Spleen (tissue), 7 donors: ENCODE data around the gene BHLHE23.

Experiments
- POLR2A ChIP-seq, 3 donors: fragments of 450-650 bp; IDR thresholded peaks; one replicate each; pipeline ENCODE4 v1.5.1; 2017; ENCODE audit warnings: antibody characterized with exemption in 3 of 3, mild to moderate bottlenecking in 1 of 3
- POLR2AphosphoS5 ChIP-seq, 3 donors: sonication (generic); formaldehyde crosslinking; IDR thresholded peaks; one replicate each; pipeline ENCODE4 v1.5.1; 2017; ENCODE audit warnings: antibody characterized with exemption in 3 of 3
- TF ChIP-seq, protein P1 (sequence below), 11 experiments: fragments of 200-600 bp in 7 of 11; fragments of 450-650 bp in 4 of 11; sonication (generic) in 4 of 11; IDR thresholded peaks in 8 of 11; conservative IDR thresholded peaks in 3 of 11; 1 replicate in 7 of 11; 2 replicates in 4 of 11; pipeline versions ENCODE4 v1.4.0 to v1.8.0; 2016 to 2021; ENCODE audit warnings: antibody characterized with exemption in 11 of 11, inconsistent platforms in 4 of 11, mild to moderate bottlenecking in 1 of 11
- donor health status: DM: no; HTN: no; CAD: no; lungs with moderate emphysema.
- donor health status: DM: no; HTN: no; CAD: no.
- donor health status: DM: no; HTN: no; CAD: no.

DNA sequence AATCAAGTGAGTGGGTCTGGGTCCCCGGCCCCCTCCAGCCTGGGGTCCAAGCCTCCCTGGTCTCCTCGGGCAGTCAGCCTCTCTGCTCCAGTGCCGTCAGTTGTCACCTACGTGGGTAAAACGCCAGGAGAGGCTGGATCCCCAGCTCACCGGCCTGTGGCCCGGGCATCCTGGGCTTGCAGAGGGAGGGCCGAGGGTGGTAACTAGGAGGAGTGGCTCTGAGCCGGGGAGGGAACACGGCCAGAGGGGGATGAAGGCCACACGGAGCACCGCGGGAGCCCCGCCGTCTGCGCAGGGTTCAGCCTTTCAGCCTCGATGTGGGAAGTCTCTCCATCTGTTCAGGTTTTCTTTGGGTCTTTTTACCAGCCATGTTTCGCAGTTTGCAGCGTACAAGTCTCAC, 29.5 kb upstream of the BHLHE23 start:
- TF ChIP-seq, protein P1, sequence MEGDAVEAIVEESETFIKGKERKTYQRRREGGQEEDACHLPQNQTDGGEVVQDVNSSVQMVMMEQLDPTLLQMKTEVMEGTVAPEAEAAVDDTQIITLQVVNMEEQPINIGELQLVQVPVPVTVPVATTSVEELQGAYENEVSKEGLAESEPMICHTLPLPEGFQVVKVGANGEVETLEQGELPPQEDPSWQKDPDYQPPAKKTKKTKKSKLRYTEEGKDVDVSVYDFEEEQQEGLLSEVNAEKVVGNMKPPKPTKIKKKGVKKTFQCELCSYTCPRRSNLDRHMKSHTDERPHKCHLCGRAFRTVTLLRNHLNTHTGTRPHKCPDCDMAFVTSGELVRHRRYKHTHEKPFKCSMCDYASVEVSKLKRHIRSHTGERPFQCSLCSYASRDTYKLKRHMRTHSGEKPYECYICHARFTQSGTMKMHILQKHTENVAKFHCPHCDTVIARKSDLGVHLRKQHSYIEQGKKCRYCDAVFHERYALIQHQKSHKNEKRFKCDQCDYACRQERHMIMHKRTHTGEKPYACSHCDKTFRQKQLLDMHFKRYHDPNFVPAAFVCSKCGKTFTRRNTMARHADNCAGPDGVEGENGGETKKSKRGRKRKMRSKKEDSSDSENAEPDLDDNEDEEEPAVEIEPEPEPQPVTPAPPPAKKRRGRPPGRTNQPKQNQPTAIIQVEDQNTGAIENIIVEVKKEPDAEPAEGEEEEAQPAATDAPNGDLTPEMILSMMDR (IDR thresholded peaks at IDR 0.05 in 8 of 11, conservative IDR thresholded peaks at IDR 0.05 in 3 of 11) = no peak
- TF ChIP-seq POLR2AphosphoS5 (IDR thresholded peaks at IDR 0.05) (no peak), POLR2A (IDR thresholded peaks at IDR 0.05) (no peak)
